Fibroblast of skin of left quadriceps (primary cell): ENCODE measurements around the gene HOMER2.
A peak's percentile ranks its signal among the peaks of the same experiment; 100 is the strongest.
"Not testable (repeated sequence)": the region's sequence is repeated elsewhere in the genome, so short reads cannot be mapped to it uniquely, and the experiment has no call there.

Experiments used
- DNase-seq, 2 experiments: peaks; one replicate each; pipeline ENCODE4 v3.0.0-alpha.2; 2013; ENCODE audit warnings: low read depth in 2 of 2

Gene HOMER2

GRCh38 chr15:82832601-82833361 lies 119.7 kb downstream of the HOMER2 start:
- peak; percentile 79 to 80 for DNase-seq

GRCh38 chr15:82831894-82832600 lies 120.5 kb downstream of the HOMER2 start:
- no peak for DNase-seq

- DNase-seq = no peak
Measured at GRCh38 chr15:82830427-82831173, 121.9 kb downstream of the HOMER2 start.

- DNase-seq = no peak
Measured at GRCh38 chr15:82829234-82829633, 123.3 kb downstream of the HOMER2 start.

GRCh38 chr15:82828075-82828474 lies 124.4 kb downstream of the HOMER2 start:
- DNase-seq = no peak

- DNase-seq = no peak
Measured at GRCh38 chr15:82823049-82823448, 129.5 kb downstream of the HOMER2 start.

GRCh38 chr15:82821851-82822250 lies 130.7 kb downstream of the HOMER2 start:
- DNase-seq = not testable (repeated sequence)

- DNase-seq = not testable (repeated sequence)
Measured at GRCh38 chr15:82821396-82821795, 131.1 kb downstream of the HOMER2 start.

GRCh38 chr15:82820128-82820527 lies 132.4 kb downstream of the HOMER2 start:
- DNase-seq = no peak

- DNase-seq = no peak
Measured at GRCh38 chr15:82812994-82813393, 139.5 kb downstream of the HOMER2 start.

- no peak for DNase-seq
Measured at GRCh38 chr15:82810890-82811426, 141.6 kb downstream of the HOMER2 start.

- DNase-seq = peak in 1 of 2 experiments; percentile 32
Measured at GRCh38 chr15:82810061-82810889, 142.2 kb downstream of the HOMER2 start.

- DNase-seq = peak; percentile 96 to 97
Measured at GRCh38 chr15:82809308-82810060, 143.0 kb downstream of the HOMER2 start, which contains the start of gene WHAMM. TSS of gene WHAMM (plus strand) at chr15:82809628. CDS start at chr15:82809727, 99 bp downstream.

GRCh38 chr15:82808634-82809041 lies 143.9 kb downstream of the HOMER2 start:
- DNase-seq = no peak

- DNase-seq = no peak
Measured at GRCh38 chr15:82807920-82808633, 144.4 kb downstream of the HOMER2 start.

- no peak for DNase-seq
Measured at GRCh38 chr15:82805994-82806406, 146.5 kb downstream of the HOMER2 start, which contains the start of gene FSD2. TSS of gene FSD2 (minus strand) at chr15:82806069. CDS start at chr15:82787390, 18,679 bp downstream.

- DNase-seq = no peak
Measured at GRCh38 chr15:82804575-82804949, 148.0 kb downstream of the HOMER2 start.

GRCh38 chr15:82803793-82804574 lies 148.5 kb downstream of the HOMER2 start:
- DNase-seq = no peak

- DNase-seq = no peak
Measured at GRCh38 chr15:82802497-82802896, 150.0 kb downstream of the HOMER2 start.
